HG03139 (cell line): ENCODE data around the gene SNW1.
"Not testable (repeated sequence)": the region's sequence is repeated elsewhere in the genome, so short reads cannot be mapped to it uniquely, and the experiment has no call there.

Experiments used
- ATAC-seq: cut with Tn5 transposase; IDR thresholded peaks from one replicate; pipeline ENCODE4 v1.9.1; 2021; ENCODE audit not compliant: unreplicated experiment

Gene SNW1

DNA sequence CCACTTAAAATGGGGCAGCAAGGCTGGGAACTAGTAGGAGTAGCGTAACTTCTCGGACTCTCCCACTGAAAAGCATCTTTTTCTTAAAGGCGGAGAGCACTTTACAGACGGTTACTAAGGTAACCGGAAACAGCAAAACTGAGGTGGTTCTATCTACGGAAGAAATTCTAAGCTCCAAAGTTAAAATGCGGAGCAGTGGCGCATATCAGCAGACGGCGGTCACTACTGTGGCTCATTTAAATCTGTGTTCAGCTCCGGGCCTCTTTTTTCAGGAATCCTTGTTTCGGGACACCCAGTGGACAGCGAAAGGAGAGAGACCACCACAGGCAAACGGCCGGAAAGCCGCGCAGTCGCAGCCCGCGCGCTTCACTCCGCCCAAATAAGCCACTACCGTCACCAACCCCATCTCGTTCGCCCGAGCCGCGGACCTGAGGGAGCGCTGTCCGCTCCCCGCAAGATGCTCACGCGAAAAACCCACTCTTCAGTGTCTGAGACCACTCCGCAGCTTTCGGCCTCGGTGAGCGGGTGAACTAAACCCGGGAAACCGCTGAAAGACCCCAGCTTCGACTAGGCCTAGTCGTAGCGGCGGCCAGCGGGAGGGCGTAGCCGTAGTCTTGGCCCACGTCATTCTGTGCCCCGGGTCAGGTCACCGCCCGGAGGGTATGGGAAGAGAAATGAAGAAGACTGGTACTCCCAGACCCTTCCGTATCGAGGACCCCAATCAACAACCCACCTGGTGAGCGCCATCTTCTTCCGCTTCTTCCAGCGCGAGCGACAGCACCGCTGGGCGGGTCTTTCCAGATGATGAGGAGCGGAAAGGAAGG lies at the start of gene SNW1:
Gene SNW1, minus strand, starts transcription at position 776 of the 824 bp plus-strand sequence. Its CDS starts 29 bp downstream, at position 747.
- peak; percentile 95 for ATAC-seq

DNA sequence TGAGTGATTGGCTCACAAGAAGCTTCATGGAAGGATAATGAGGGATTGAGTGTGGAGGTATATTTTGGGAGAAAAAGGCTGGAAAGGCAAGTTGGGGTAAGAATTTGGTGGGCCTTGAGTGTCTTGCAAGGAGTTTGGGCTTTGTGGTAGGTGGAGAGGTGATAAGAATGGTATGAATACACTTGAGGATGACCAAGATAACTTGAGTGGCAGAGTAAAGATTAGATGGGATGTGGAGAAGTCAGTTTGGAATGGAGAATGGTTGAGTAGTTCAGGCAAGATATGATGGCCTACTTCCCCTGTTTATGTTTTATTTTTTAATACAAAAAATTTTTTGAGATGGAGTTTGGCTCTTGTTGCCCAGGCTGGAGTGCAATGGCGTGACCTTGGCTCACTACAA lies 48.1 kb upstream of the SNW1 start:
- no peak for ATAC-seq

DNA sequence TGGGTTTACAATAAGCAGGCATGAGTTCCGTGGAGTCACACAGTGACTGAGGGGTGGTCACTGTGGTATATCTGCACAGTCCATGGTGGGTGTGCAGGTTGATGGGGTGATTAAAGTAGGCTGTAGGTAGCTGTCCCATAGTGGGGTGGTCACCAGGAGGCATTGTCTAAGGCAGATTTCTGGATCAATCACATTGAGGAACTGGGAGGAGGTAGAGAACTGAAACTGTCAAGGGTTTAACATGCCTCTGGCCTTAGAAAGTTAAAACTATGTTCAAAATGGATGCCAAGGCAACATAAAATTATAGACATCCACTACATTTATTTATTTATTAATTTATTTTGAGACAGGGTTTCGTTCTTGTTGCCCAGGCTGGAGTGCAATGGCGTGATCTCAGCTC lies 47.3 kb upstream of the SNW1 start:
- no peak for ATAC-seq

DNA sequence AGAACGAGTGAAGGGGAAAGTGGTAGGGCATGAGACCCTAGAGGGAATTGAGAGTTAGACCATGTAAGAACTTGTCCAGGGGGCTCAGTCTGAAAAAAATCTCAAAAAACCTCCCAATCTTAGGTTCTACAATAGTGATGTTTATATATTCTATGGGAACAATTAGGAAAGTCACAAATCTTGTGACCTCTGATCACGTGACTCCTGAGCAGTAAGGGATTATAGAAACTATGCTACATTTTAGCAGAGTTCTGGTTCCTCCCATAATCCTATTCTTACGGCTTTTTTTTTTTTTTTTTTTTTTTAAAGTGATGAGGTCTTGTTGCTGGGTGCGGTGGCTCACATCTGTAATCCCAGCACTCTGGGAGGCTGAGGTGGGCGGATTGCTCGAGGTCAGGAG lies 44.8 kb upstream of the SNW1 start:
- no peak for ATAC-seq

DNA sequence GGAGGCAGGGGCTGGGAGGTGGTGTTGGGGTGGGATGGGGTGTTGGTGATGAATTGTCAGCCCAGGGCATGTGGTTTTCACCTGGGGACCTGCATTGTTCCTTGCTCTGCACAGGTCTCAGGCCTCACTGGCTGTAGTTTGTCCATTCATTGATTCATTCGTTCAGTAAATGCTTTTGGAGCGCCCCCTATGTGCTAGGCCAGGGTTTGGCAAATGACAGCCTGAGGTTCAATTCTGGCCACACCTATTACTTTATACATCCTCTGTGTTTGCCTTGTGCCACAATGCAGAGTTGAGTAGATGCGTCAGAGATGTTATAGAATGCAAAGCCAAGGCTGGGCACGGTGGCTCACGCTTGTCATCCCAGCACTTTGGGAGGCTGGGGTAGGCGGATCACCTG lies 43.6 kb upstream of the SNW1 start:
- ATAC-seq, result no peak

DNA sequence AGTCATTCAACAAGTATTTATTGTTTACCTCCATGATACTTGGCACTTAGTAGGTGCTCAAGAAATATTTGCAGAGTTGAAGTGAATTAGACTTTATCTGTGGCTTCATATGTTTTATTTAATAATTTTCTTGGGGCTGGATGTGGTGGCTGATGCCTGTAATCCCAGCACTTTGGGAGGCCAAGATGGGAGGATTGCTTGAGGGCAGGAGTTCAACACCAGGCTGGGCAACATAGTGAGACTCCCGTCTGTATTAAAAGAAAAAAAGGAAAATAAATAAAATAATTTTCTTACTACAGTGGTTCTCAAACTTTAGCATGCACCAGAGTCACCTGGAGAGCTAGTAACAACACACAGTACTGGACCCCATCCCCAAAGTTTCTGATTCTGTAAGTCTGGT lies 39.9 kb upstream of the SNW1 start:
- no peak for ATAC-seq

DNA sequence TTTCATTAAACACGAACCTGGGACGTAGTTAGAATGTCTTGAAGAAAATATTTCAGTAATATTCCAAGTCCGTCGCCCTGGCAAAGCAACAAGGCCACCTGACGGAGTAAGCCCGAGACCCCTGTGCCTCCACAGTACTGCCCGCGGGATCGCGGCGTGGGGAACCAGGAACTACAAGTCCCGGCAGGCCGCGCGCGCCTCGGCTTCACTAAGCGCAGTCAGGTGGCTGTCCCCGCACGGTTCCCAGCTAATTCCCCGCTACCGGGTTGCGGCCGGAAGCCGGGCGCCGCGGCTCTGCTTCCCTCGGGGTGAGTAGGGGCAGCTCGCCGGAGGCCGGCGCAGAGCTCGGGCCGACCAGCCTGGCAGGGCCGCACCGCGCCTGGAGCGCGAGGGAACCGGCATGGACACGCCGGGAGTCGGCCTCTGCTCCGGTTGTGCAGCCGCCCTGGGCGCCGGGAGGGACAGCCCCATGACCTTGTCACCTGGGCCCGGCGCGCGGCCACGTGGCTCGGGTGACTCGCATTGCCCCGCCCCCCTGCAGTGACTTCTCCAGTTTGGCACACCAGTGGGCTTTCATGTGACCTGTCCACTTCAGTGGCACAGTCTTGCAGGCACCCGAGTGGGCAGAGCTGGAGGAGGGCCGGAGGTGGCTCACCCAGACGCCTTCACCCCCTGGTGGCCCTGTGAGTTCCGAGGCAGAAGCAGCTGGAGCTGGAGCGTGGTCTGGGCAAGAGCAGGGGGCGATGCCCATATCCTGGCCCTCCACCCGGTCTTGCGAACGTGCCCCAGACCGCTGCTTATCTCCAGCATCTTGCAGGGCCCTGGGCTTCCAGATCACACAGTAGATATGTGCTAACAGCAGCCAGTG lies 39.1 kb upstream of the SNW1 start, which contains the start of gene ADCK1:
Gene ADCK1, plus strand, starts transcription at position 247 of the 868 bp plus-strand sequence. CDS start 18,870 bp downstream, outside the sequence.
- peak; percentile 90 for ATAC-seq

DNA sequence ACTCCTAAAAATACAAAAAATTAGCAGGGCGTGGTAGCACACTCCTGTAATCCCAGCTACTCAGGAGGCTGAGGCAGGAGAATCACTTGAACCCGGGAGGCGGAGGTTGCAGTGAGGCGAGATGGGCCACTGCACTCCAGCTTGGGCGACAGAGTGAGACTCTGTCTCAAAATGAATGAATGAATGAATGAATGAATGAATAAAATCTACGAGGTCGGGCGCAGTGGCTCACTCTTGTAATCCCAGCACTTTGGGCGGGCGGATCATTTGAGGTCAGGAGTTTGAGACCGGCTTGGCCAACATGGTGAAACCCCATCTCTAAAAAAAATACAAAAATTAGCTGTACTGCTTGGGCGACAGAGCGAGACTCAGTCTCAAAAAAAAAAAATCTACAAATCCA lies 38.5 kb upstream of the SNW1 start:
- not testable (repeated sequence) for ATAC-seq

DNA sequence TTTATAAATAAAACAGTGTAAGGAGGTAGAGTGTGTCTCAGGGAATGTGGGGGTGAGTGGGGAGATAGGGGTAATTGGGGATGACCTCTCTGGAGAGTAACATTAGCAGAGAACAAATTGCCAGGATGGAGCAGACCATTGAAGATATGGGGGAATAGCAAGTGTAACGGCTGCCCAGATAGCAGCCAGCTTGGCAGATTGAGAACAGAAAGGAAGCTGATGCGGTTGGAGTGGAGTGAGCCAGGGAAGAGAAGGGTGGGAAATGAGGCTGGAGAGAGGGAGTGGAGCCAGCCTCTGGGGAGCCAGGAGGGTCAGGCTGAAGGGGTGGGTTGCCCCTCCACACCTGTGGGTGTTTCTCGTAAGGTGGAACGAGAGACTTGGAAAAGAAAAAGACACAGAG lies 33.4 kb upstream of the SNW1 start:
- no peak for ATAC-seq

DNA sequence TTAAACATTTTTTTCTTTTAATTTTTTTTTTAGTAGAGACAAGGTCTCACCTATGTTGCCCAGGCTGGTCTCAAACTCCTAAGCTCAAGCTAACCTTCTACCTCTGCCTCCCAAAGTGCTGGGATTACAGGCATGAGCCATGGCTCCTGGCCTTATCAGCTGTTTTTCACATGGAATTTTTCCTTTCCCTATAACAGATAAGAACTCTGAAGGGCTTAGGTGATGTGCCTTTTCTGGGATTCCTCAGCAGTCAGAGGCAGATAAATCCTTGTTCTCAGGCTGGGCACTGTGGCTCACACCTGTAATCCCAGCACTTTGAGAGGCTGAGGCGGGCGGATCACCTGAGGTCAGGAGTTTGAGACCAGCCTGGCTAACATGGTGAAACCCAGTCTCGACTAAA lies 32.3 kb upstream of the SNW1 start:
- ATAC-seq, result not testable (repeated sequence)

DNA sequence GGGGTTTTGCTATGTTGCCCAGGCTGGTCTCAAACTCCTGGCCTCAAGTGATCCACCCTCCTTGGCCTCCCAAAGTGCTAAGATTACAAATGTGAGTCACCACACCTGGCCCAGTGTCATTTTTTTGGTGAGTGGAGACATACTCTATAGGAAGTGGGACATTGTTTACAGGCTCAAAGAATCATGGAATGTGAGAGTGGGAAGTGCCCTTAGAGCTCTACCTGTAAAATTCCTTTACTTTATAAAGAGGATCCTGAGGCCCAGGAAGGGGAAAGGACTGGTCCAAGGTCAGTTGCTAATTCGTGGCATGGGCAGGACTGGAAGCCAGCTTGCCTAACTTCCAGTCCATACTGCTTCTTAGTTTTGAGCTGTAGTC lies 30.3 kb upstream of the SNW1 start:
- no peak for ATAC-seq

DNA sequence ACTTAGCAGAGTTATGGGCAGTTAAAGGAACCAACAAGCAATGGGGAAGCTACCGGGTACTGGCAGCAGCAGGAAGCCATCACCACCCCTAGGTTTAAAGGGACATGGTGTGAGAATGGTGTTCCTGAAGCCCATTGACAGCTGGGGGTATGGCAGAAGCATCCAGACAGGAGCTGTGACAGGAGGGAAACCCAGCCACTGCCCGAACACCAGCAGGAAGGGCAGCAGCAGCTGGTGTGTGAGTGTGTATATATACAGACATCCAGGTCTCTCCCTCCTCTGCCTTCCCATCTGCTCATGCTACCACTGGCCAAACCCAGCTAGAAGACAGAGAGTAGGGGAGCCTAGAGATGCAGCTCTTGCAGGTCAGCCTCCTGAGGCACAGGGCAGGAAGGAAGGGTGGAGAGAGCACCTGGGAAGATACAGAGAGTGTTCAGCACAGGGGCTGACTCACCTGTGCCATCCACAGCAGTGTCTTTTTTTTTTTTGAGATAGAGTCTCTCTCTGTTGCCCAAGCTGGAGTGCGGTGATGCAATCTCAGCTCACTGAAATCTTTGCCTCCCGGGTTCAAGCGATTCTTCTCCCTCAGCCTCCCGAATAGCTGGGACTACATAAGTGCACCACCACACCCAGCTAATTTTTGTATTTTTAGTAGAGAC lies 29.7 kb upstream of the SNW1 start:
- ATAC-seq, result no peak

DNA sequence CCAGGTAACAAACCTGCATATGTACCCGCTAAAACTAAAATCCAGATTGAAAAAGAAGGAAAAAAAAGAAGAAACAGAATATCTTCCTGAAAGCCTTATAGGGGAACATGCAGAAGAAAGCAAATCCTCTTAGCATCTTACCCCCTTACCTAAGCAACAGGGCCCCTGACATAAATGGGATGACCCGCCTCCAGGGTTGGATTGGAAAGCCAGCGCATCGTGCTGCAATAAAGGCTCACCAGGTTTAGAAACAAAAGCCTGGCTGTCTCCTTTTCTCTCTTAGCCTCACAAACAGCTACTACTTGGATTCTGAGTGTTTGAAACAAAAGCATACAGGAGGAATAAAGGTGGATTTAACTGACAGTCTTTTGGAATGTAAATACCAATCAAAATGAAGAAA lies 25.2 kb upstream of the SNW1 start:
- no peak for ATAC-seq

DNA sequence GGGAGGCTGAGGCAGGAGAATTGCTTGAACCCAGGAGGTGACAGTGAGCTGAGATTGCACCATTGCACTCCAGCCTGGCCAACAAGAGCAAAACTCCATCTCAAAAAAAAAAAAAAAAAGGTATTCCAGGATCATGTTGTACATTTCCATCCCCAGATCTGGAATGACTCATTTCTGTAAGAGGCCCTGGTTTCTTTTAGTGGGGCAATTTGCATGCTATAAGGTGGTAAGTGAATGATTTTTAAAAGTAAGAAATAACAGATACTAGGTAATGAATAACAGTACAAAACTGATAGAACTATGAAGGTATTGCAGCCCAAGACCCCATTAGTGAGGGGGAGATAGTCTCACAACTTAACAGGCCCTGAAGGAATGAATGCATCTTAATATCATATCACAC lies 21.2 kb upstream of the SNW1 start:
- ATAC-seq, result no peak

DNA sequence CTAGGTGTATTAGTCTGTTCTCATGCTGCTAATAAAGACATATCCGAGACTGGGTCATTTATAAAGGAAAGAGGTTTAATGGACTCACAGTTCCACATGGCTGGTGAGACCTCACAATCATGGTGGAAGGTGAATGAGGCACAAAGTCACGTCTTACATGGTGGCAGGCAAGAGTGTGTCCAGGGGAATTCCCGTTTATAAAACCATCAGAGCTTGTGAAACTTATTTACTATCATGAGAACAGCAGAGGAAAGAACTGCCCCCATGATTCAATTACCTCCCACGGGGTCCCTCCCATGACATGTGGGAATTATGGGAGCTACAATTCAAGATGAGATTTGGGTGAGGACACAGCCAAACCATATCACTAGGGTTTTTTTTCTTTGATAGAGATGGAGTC lies 13.0 kb upstream of the SNW1 start:
- not testable (repeated sequence) for ATAC-seq

DNA sequence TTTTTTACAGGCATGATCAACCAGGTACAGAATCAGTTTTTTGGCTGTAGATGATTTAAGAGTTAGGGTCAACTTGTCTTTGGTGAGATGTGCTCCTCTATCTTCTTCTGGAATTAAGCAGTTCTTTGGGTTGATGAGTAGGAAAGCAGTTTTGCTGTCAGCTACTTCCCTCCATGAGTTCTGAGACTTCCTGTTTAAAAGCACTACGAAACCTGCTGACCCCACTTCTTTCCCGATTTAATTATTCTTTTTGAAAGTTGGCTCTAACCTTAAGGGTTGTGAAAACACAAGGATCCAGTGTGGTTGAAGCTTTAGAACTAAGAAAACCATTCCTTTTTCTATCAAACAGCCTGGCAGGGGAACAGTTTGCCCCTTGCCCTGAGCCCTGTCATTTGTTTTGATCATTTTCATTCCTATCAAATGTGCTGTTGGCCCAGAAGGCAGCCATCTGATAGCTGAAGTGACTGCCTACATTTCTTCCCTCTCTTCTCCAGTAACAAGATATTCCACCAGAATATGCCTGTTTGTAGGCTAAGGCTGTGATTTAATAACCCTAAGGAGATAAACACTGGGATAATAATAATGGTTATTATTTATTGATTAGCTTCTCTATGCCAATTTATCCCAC lies 7.6 kb upstream of the SNW1 start:
- not testable (repeated sequence) for ATAC-seq

DNA sequence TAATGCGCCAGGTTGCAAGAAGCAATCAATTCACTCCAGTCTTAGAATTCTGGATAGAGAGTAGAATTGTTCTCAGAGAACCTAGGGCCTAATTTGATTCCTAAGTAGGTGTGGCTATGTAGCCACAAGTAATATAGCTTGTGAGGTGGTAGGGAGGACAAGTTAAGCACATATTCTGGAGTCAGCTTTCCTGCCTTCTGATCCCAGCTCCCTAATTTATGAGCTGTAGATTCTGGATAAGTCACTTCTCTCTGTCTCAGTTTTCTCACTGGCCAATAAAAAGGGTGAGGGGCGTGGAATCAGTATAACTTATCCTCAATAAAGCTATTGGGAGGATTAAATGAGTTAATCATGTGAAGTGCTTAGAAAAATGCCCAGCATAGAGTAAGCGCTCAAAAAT lies 3.0 kb upstream of the SNW1 start:
- no peak for ATAC-seq

DNA sequence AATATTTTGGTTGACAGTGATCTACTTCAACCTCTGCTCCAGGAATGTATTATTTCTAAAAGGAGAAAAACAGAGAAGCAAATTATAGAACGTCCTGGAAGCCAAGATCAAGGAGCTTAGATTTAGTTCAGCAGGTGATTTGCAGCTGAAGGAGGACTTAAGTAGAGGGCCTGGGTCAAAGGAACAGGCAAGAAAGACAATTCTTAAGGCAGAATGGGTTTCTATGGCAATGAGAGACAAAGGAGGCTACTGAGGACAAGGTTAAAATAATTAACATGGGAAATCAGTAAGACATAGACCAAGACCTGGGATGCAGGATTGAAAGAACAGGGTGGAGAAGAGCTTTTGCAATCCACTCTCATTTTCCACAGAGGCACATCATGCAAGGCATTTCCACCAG lies 2.4 kb upstream of the SNW1 start:
- ATAC-seq, result no peak

DNA sequence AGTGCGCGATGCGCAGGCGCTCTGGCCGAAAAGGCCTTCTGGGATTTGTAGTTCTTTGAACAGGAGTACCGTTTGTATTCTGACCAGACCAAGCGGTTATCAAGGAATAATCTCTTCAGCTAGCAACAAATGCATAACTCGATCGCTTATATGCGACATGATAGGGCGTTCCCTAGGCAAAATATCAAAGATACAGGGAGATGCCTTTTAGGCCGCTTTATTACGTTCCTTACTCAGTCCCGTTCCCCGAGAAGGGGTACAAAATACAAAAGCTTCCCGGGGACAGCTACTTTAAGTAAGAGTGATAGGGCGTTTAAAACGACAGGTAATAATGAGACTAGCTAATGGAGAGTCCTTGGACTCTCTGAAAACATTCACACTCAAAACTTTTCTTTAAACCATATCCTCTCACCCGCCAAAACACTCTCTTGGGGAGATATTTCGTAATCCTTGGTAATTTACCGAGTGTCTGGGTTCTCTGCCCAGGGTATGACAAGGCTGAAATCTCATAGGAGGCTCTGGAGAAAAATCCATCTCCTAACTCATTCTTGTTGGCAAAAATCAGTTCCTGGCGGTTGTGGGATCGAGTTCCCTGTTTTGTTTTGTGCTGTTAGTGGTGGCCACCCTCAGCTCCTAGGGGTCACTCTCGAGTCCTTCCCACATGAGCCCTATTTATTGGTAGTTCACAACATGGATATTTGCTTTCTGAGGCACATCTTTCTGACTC lies 412 bp upstream of the SNW1 start:
- peak; percentile 22 for ATAC-seq

DNA sequence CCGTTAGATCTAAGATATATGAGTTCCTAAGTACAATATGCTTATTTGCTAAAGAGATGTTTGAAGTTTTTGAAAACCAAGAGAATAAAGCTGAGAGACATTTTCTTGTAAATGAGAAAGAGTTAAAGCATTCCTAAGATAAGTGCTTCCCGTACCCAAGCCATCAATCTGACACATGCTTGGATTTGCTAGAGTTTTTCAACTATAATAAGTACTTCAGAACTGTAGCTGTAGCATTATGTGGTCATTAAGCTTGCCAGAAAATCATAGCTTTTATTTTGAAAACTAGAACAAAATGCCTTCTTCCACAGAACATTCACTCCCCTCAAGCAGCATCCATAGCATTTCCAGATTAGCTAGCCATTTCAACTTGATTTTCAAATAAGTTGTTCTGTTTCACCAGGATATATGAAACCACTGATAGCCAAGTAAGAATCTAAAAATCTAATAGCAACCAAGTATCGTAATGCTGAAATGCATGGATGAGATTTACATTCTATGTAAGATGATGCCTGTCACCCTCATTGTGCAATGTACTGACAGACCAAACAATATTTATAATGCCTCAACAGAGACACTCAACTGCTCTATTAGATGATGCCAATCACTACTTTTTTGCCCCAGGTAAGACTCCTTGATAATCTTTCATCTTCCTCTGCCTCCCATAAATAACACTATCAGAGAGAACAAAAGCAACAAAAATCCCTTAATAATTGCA lies 8.0 kb downstream of the SNW1 start:
- no peak for ATAC-seq
